ENCODE measurements around the gene IWS1.

IWS1 gene

GRCh38 chr2:127526132-127527000, at the start of gene IWS1:
TSS of gene IWS1 (minus strand) at chr2:127526489. CDS start at chr2:127526208, 281 bp downstream.
- TF ChIP-seq, protein P1, sequence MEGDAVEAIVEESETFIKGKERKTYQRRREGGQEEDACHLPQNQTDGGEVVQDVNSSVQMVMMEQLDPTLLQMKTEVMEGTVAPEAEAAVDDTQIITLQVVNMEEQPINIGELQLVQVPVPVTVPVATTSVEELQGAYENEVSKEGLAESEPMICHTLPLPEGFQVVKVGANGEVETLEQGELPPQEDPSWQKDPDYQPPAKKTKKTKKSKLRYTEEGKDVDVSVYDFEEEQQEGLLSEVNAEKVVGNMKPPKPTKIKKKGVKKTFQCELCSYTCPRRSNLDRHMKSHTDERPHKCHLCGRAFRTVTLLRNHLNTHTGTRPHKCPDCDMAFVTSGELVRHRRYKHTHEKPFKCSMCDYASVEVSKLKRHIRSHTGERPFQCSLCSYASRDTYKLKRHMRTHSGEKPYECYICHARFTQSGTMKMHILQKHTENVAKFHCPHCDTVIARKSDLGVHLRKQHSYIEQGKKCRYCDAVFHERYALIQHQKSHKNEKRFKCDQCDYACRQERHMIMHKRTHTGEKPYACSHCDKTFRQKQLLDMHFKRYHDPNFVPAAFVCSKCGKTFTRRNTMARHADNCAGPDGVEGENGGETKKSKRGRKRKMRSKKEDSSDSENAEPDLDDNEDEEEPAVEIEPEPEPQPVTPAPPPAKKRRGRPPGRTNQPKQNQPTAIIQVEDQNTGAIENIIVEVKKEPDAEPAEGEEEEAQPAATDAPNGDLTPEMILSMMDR (IDR thresholded peaks at IDR 0.05; ENCODE audit: low read depth, low read length): peak; percentile 5
- peak within 1 kb of the TSS; percentile 86 to 93 for H3K4me3 ChIP-seq (replicated peaks in 1 of 2; ENCODE audit: low read depth in 2 of 2, low read length in 2 of 2)
- peak; percentile 98 for DNase-seq (ENCODE audit: low read depth in 2 of 2)

- no peak overlapping the region for H3K4me3 ChIP-seq (replicated peaks in 1 of 2; ENCODE audit: low read depth in 2 of 2, low read length in 2 of 2)
- DNase-seq (ENCODE audit: low read depth in 2 of 2): peak; percentile 46 to 55
- TF ChIP-seq, protein P1 (IDR thresholded peaks at IDR 0.05; ENCODE audit: low read depth, low read length): no peak
Measured at GRCh38 chr2:127575941-127576432, 49.7 kb upstream of the IWS1 start.

DNA sequence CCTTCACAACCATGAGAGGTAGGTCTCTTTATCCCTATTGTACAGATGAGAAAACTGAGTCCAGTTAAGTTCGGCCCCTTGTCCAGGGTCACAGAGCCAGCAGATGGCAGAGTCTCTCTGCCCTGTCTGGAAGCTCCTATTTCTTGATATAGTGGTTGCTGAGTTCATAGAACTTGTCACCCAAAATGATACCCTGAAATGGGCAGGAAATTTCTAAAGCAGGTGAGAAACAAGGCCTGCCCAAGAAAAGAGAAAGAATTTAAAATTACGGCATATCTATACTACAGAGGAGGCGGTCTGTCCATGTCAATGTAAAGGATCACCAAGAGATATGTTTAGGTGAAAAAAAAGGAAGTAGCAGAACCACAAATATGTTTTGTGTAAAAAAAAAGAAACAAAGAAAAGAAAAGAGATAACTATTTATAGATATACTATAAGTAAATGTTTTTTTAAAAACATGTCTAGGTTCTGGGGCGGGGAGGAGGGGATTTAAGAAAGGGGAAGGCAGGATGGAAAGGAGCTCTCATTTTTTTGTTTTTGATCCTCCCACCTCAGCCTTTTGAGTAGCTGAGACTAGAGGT, 49.0 kb upstream of the IWS1 start:
- no peak overlapping the region for H3K4me3 ChIP-seq (replicated peaks in 1 of 2; ENCODE audit: low read depth in 2 of 2, low read length in 2 of 2)
- TF ChIP-seq, protein P1 (IDR thresholded peaks at IDR 0.05; ENCODE audit: low read depth, low read length): no peak
- DNase-seq (ENCODE audit: low read depth in 2 of 2): no peak

GRCh38 chr2:127574656-127575055, 48.4 kb upstream of the IWS1 start:
- DNase-seq (ENCODE audit: low read depth in 2 of 2): no peak
- H3K4me3 ChIP-seq (replicated peaks in 1 of 2; ENCODE audit: low read depth in 2 of 2, low read length in 2 of 2): no peak overlapping the region
- TF ChIP-seq, protein P1 (IDR thresholded peaks at IDR 0.05; ENCODE audit: low read depth, low read length): no peak

DNA sequence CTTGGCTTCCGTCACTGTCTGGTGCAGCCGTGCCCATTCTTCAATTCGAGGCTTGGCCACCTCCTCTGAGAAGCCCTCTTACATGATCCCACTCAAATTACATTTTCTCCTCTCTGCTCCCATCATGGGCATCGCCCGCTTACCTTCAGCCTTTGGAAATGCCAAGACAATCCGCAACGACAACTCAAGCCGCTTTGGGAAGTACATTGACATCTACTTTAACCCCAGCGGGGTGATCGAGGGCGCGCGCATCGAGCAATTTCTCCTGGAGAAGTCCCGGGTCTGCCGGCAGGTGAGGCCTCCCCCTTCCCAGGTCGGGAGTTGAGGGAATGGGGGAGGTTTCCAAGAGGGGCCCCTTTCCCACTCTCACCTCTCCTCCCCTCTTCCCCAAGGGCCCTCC, 47.5 kb upstream of the IWS1 start:
- H3K4me3 ChIP-seq (replicated peaks in 1 of 2; ENCODE audit: low read depth in 2 of 2, low read length in 2 of 2): no peak overlapping the region
- no peak for DNase-seq (ENCODE audit: low read depth in 2 of 2)
- TF ChIP-seq, protein P1 (IDR thresholded peaks at IDR 0.05; ENCODE audit: low read depth, low read length): no peak

DNA sequence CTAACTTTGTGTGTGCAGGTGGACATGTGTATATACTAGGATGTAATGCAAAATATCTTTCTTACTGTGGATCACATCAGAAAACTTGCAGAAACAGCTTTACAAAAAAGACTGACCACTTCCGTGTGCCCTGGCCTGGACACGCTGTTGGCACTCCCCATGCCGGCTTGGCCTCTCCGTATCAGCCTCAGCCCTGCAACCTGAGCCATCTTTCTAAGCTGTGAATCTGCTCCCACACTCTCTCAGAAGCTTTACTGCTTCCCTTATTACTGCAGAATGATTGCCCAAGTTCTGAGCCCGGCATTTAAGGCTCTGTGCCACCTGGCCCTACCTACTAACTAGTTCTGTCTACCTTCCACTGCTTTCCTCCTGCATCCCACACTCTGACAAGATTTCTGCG, 47.0 kb upstream of the IWS1 start:
- no peak overlapping the region for H3K4me3 ChIP-seq (replicated peaks in 1 of 2; ENCODE audit: low read depth in 2 of 2, low read length in 2 of 2)
- TF ChIP-seq, protein P1 (IDR thresholded peaks at IDR 0.05; ENCODE audit: low read depth, low read length): no peak
- no peak for DNase-seq (ENCODE audit: low read depth in 2 of 2)
